HCT116 (cell line): ENCODE data around the gene BAD.

Source experiments
- EZH2 ChIP-seq: fragments of 200-600 bp; sonication (generic); IDR thresholded peaks from 2 replicates; pipeline ENCODE4 v1.6.1; 2017; ENCODE audit warnings: antibody characterized with exemption, mixed run types
- POLR2AphosphoS5 ChIP-seq: IDR thresholded peaks from 2 replicates; pipeline ENCODE4 v1.6.1; 2011; ENCODE audit warnings: mild to moderate bottlenecking, low read depth, low read length, moderate library complexity
- RAD21 ChIP-seq: IDR thresholded peaks from 2 replicates; pipeline ENCODE4 v1.6.1; 2012; ENCODE audit warnings: low read depth, mild to moderate bottlenecking
- SRF ChIP-seq: IDR thresholded peaks from 2 replicates; pipeline ENCODE4 v1.6.1; 2012; ENCODE audit warnings: low read depth
- YY1 ChIP-seq: IDR thresholded peaks from 2 replicates; pipeline ENCODE4 v1.6.1; 2011; ENCODE audit warnings: low read length, low read depth, moderate library complexity, mild to moderate bottlenecking; ENCODE audit not compliant: insufficient replicate concordance; ENCODE audit errors: extremely low read depth
- TF ChIP-seq, protein P1 (sequence below), 3 experiments: fragments of 200-600 bp in 1 of 3; sonication (generic) in 1 of 3; IDR thresholded peaks in 2 of 3; conservative IDR thresholded peaks in 1 of 3; 2 replicates each; pipeline ENCODE4 v1.5.1; 2012 to 2017; ENCODE audit warnings: low read depth in 2 of 3, low read length in 2 of 3, antibody characterized with exemption in 1 of 3, borderline replicate concordance in 1 of 3, control low read depth in 1 of 3, mild to moderate bottlenecking in 1 of 3, mixed read lengths in 1 of 3, mixed run types in 1 of 3, moderate library complexity in 1 of 3; ENCODE audit not compliant: insufficient read depth in 1 of 3

- no peak for TF ChIP-seq RAD21
- TF ChIP-seq SRF: no peak
- TF ChIP-seq, protein P1, sequence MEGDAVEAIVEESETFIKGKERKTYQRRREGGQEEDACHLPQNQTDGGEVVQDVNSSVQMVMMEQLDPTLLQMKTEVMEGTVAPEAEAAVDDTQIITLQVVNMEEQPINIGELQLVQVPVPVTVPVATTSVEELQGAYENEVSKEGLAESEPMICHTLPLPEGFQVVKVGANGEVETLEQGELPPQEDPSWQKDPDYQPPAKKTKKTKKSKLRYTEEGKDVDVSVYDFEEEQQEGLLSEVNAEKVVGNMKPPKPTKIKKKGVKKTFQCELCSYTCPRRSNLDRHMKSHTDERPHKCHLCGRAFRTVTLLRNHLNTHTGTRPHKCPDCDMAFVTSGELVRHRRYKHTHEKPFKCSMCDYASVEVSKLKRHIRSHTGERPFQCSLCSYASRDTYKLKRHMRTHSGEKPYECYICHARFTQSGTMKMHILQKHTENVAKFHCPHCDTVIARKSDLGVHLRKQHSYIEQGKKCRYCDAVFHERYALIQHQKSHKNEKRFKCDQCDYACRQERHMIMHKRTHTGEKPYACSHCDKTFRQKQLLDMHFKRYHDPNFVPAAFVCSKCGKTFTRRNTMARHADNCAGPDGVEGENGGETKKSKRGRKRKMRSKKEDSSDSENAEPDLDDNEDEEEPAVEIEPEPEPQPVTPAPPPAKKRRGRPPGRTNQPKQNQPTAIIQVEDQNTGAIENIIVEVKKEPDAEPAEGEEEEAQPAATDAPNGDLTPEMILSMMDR (IDR thresholded peaks at IDR 0.05 in 2 of 3, conservative IDR thresholded peaks at IDR 0.05 in 1 of 3; ENCODE audit: borderline replicate concordance in 1 of 3, insufficient read depth in 1 of 3, low read depth in 2 of 3, low read length in 2 of 3): no peak
- no peak for TF ChIP-seq EZH2
- no peak for TF ChIP-seq POLR2AphosphoS5
- TF ChIP-seq YY1: no peak
Observed at GRCh38 chr11:64232967-64233315, 51.5 kb downstream of the BAD start.
